GM21423 (cell line): ENCODE data around the gene ARID5B.

Experiments
- ATAC-seq: cut with Tn5 transposase; IDR thresholded peaks from one replicate; pipeline ENCODE4 v1.9.1; 2021; ENCODE audit warnings: mild to moderate bottlenecking, moderate library complexity; ENCODE audit not compliant: unreplicated experiment

ARID5B gene

GRCh38 chr10:62068464-62068863 lies 167.0 kb downstream of the ARID5B start:
- ATAC-seq: no peak

- ATAC-seq: no peak
Observed at GRCh38 chr10:62069452-62070178, 168.1 kb downstream of the ARID5B start.

DNA sequence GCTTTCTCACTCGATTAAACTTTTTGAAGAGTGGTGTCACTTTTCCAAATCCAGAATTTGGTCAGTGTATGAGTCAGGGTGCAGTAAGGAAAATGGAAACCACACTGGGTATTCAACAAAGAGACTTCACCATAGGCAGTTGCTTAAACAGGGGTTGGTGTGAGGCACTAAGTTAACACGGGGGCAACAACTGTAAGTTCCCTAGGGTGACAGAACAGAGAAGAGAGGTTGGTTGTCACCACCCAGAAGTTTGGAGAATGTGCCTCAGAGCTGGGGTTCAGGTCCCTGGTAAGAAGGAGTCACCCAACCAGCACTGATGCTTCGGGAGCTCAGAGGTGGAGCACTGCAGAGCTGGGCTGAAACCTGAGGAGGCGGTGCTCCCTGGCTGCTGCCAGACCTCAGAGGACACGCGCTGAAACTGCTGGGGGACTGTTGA lies 170.4 kb downstream of the ARID5B start:
- ATAC-seq: no peak

DNA sequence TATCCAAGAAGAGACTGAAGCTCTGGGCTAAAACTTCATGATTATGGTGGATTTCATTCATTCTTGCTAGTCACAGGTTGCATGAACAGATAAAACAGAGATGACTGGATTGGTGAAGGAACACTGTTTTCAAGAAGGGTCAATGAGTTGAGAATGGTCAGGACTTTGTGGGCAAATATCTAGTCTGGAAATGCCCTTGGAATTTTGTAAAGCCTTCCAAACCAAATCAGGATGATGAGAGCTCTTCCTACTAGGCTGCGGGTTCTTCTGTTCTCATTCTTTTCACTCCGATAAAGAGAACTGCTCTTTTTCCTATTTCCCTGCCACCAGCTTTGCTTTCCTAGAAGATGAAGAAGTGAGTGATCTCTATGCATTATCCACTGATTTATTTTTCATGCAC lies 171.4 kb downstream of the ARID5B start:
- ATAC-seq: no peak

DNA sequence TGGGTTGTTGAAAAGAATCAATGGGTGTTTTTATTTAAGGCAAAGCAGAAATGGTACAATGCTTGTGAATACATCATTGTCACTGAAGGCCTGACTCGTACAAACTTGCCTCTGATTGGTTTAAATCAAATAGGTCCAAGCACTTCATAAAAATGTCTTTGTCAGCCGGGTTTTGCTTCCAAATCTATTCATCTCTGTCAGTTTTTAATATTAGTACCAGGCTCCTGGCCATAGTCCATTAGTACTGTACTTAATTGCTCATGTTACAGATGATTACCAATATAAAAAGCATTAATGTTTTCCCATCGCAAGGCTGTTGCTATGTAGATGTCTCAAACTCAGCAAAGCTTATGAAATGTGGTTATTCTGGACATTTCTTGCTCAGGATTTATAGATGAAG lies 171.9 kb downstream of the ARID5B start:
- no peak for ATAC-seq

GRCh38 chr10:62075414-62075813 lies 173.9 kb downstream of the ARID5B start:
- ATAC-seq: no peak

GRCh38 chr10:62075912-62076311 lies 174.4 kb downstream of the ARID5B start:
- ATAC-seq: no peak

DNA sequence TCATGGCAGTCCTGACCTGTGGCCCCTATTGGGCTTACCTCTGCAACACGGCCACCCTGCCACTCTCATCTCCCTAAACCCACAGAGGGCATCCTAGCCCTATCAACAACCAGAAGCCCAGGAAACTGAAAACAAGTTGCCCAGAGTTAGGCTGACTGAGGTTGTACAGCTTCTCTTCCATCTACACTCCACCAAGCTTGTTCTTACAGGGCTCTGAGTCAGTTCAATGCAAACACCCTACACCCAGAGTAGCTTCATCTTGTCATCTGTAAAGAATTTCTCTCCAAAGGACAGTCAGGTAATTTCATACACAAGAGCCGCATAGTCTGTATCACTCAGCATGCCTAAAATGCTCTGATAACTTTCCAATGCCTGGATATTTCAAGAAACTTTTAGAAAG lies 175.4 kb downstream of the ARID5B start:
- ATAC-seq: no peak

- no peak for ATAC-seq
Observed at GRCh38 chr10:62077330-62078015, 176.0 kb downstream of the ARID5B start.

- peak; percentile 67 for ATAC-seq
Observed at GRCh38 chr10:62079885-62080559, 178.5 kb downstream of the ARID5B start.

- no peak for ATAC-seq
Observed at GRCh38 chr10:62080905-62081304, 179.4 kb downstream of the ARID5B start.

- ATAC-seq: no peak
Observed at GRCh38 chr10:62081341-62082270, 180.1 kb downstream of the ARID5B start.

- ATAC-seq: no peak
Observed at GRCh38 chr10:62082271-62082656, 180.8 kb downstream of the ARID5B start.

GRCh38 chr10:62082729-62083411 lies 181.4 kb downstream of the ARID5B start:
- ATAC-seq: peak; percentile 46

- ATAC-seq: no peak
Observed at GRCh38 chr10:62083412-62084267, 182.1 kb downstream of the ARID5B start.

DNA sequence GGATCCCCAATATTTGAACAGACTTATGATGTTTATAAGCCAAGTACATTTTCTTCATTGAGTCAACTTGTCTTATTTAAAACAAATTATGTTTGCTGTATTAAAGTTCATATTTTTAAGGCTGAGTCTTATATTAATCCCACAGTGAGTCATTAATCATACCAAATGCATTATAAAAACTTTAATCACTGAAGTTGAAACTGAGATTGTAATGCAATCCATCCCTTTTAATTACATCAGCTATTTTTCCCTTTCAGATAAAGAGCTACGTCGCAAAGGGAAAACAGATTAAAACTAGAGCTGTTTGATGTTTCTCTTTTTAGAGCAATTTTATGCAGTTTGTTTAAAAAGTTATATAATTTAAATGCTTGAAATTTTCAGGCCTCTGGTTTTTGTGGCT lies 183.0 kb downstream of the ARID5B start:
- no peak for ATAC-seq

DNA sequence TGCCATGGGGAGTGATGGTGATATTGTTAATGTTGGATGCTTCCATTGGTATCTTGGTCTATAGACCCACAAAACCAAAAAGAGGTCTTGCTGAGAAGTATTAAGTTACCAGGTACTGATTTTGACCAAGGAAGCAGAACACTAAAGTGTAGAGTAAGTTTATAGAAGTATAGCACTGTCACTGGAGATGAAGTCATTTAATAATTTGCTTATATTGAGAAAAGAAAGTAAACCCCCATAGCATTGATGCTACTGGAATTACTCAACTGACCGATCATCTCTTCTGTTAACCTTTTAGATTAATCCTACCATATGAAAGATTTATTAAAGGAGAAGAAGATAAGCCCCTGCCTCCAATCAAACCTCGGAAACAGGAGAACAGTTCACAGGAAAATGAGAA lies 183.9 kb downstream of the ARID5B start:
- no peak for ATAC-seq

GRCh38 chr10:62085821-62086220 lies 184.3 kb downstream of the ARID5B start:
- ATAC-seq: no peak

GRCh38 chr10:62087329-62087728 lies 185.8 kb downstream of the ARID5B start:
- ATAC-seq: no peak
